HepG2 (cell line): ENCODE data around the gene NOXO1. TPM values are rescaled to one million over a fixed set of nuclear protein-coding genes. Genes with fewer than 3 reads are reported as not detected.
A peak's percentile ranks its signal among the peaks of the same experiment; 100 is the strongest.

Source experiments
- ADNP ChIP-seq: sonication (generic); formaldehyde crosslinking; IDR thresholded peaks from 2 replicates; pipeline ENCODE4 v1.4.0; 2020; ENCODE audit warnings: missing genetic modification reagents
- AKAP8 ChIP-seq: sonication (generic); formaldehyde crosslinking; IDR thresholded peaks from 2 replicates; pipeline ENCODE4 v1.5.1; 2020; ENCODE audit warnings: mild to moderate bottlenecking, missing genetic modification reagents
- ATF6 ChIP-seq: sonication (generic); formaldehyde crosslinking; conservative IDR thresholded peaks from 2 replicates; pipeline ENCODE4 v1.4.0; 2020; ENCODE audit warnings: missing genetic modification reagents
- GATAD1 ChIP-seq: IDR thresholded peaks from 2 replicates; pipeline ENCODE4 v1.6.1; 2016; ENCODE audit warnings: missing genetic modification reagents, missing compliant biosample characterization
- GFI1 ChIP-seq: sonication (generic); formaldehyde crosslinking; IDR thresholded peaks from 2 replicates; pipeline ENCODE4 v1.5.0; 2020; ENCODE audit warnings: missing genetic modification reagents, mild to moderate bottlenecking, borderline replicate concordance
- MBNL3 ChIP-seq: fragments of 250-450 bp; sonication (Bioruptor Pico); conservative IDR thresholded peaks from 2 replicates; pipeline ENCODE4 v1.8.0; 2022; ENCODE audit warnings: mild to moderate bottlenecking, inconsistent platforms
- MXD3 ChIP-seq: IDR thresholded peaks from 2 replicates; pipeline ENCODE4 v1.6.1; 2016; ENCODE audit warnings: mild to moderate bottlenecking, missing biosample characterization, missing genetic modification reagents
- NRL ChIP-seq: sonication (generic); formaldehyde crosslinking; IDR thresholded peaks from 2 replicates; pipeline ENCODE4 v1.5.0; 2020; ENCODE audit warnings: missing genetic modification reagents, mild to moderate bottlenecking, moderate library complexity, borderline replicate concordance
- RBM39 ChIP-seq: fragments of 200-400 bp; formaldehyde crosslinking; IDR thresholded peaks from one replicate; pipeline ENCODE4 v1.6.1; 2018; ENCODE audit warnings: antibody characterized with exemption, mild to moderate bottlenecking, low read depth, low read length; ENCODE audit not compliant: poor library complexity, severe bottlenecking
- RXRA ChIP-seq: sonication (generic); formaldehyde crosslinking; IDR thresholded peaks from 2 replicates; pipeline ENCODE4 v1.5.1; 2020; ENCODE audit warnings: missing genetic modification reagents
- SALL1 ChIP-seq: sonication (generic); formaldehyde crosslinking; IDR thresholded peaks from 2 replicates; pipeline ENCODE4 v1.8.0; 2022; ENCODE audit warnings: mild to moderate bottlenecking, missing genetic modification reagents
- SIX1 ChIP-seq: sonication (generic); formaldehyde crosslinking; IDR thresholded peaks from 2 replicates; pipeline ENCODE4 v1.4.0; 2020; ENCODE audit warnings: missing genetic modification reagents, borderline replicate concordance
- THAP11 ChIP-seq: IDR thresholded peaks from 2 replicates; pipeline ENCODE4 v1.6.1; 2016; ENCODE audit warnings: missing biosample characterization, missing genetic modification reagents
- THAP7 ChIP-seq: sonication (generic); formaldehyde crosslinking; IDR thresholded peaks from 2 replicates; pipeline ENCODE4 v1.8.1; 2023; ENCODE audit warnings: mild to moderate bottlenecking, missing genetic modification reagents
- TP53 ChIP-seq: sonication (generic); formaldehyde crosslinking; conservative IDR thresholded peaks from 2 replicates; pipeline ENCODE4 v1.4.0; 2020; ENCODE audit warnings: missing genetic modification reagents
- TRIM22 ChIP-seq: fragments of 450-650 bp; IDR thresholded peaks from 2 replicates; pipeline ENCODE4 v1.6.1; 2017
- ZNF232 ChIP-seq: sonication (generic); formaldehyde crosslinking; IDR thresholded peaks from 2 replicates; pipeline ENCODE4 v1.4.0; 2020; ENCODE audit warnings: missing genetic modification reagents, borderline replicate concordance
- ZNF253 ChIP-seq: sonication (generic); formaldehyde crosslinking; IDR thresholded peaks from 2 replicates; pipeline ENCODE4 v1.8.0; 2022; ENCODE audit warnings: mild to moderate bottlenecking, missing genetic modification reagents, borderline replicate concordance
- ZNF335 ChIP-seq: sonication (generic); formaldehyde crosslinking; IDR thresholded peaks from 2 replicates; pipeline ENCODE4 v1.4.0; 2020; ENCODE audit warnings: missing genetic modification reagents
- ZNF33B ChIP-seq: sonication (generic); formaldehyde crosslinking; IDR thresholded peaks from 2 replicates; pipeline ENCODE4 v1.5.1; 2020; ENCODE audit warnings: mild to moderate bottlenecking, missing genetic modification reagents
- ZNF639 ChIP-seq: conservative IDR thresholded peaks from 2 replicates; pipeline ENCODE4 v1.6.1; 2018; ENCODE audit warnings: missing genetic modification reagents
- ZNF879 ChIP-seq: sonication (generic); formaldehyde crosslinking; IDR thresholded peaks from 2 replicates; pipeline ENCODE4 v1.8.1; 2023; ENCODE audit warnings: missing genetic modification reagents
- polyA plus RNA-seq, 8 experiments: library from polyadenylated mRNA; depleted of rRNA in 3 of 8; stranded (reverse) in 7 of 8; unstranded in 1 of 8; fragments of >200 nt; fragmentation: Illumina TruSeq in 4 of 8; extraction: Trizol in 4 of 8; gene quantifications; 2 replicates each; pipeline versions ENCODE4 v1.2.1 to v1.2.3, GENCODE V29; 2011 to 2016; ENCODE audit warnings: low read depth in 4 of 8, missing spikeins in 1 of 8, mixed read lengths in 1 of 8; ENCODE audit not compliant: insufficient read depth in 1 of 8
- total RNA-seq, 5 experiments: library from RNA; depleted of rRNA; stranded (reverse); fragments of >200 nt; fragmentation: Illumina TruSeq; extraction: Trizol; gene quantifications; 2 replicates each; pipeline ENCODE4 v1.2.3, GENCODE V29; 2016; ENCODE audit warnings: low read depth in 1 of 5
- TF ChIP-seq, protein P1 (sequence below): sonication (generic); formaldehyde crosslinking; IDR thresholded peaks from 2 replicates; pipeline ENCODE4 v1.4.0; 2020; ENCODE audit warnings: mild to moderate bottlenecking, low read depth, missing genetic modification reagents

Gene NOXO1
- total and polyA plus RNA-seq, 2 of the 13 experiments (the other 11 are each of a cell fraction or from before 2014, with no cell fraction given): 0.69 to 1.4 TPM

GRCh38 chr16:1932050-1933028, 48.9 kb downstream of the NOXO1 start (continued):
- TF ChIP-seq ADNP (CRISPR knock-in tag): peak; percentile 19; the same call in 1 of the 2 replicates
- no peak for TF ChIP-seq TRIM22
- TF ChIP-seq MXD3 (CRISPR knock-in tag): 0 out of 2 replicates have a peak, but pooled peaks have one; percentile 22
- no peak for TF ChIP-seq ZNF639 (CRISPR knock-in tag)
- no peak for TF ChIP-seq RBM39
- TF ChIP-seq GATAD1: no peak
- TF ChIP-seq ATF6: 0 out of 2 replicates have a peak, but pooled peaks have one; percentile 37
- no peak for TF ChIP-seq MBNL3
- TF ChIP-seq SALL1 (CRISPR knock-in tag): peak; percentile 53
- TF ChIP-seq ZNF879 (CRISPR knock-in tag): no peak
- no peak; the same call in 1 of the 2 replicates for TF ChIP-seq GFI1 (CRISPR knock-in tag)
- TF ChIP-seq, protein P1, sequence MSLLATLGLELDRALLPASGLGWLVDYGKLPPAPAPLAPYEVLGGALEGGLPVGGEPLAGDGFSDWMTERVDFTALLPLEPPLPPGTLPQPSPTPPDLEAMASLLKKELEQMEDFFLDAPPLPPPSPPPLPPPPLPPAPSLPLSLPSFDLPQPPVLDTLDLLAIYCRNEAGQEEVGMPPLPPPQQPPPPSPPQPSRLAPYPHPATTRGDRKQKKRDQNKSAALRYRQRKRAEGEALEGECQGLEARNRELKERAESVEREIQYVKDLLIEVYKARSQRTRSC (CRISPR knock-in tag): no peak
- TF ChIP-seq ZNF253: no peak; the same call in 1 of the 2 replicates
- TF ChIP-seq THAP11 (CRISPR knock-in tag): peak; percentile 35; the same call in 1 of the 2 replicates
- TF ChIP-seq ZNF335: no peak
- TF ChIP-seq THAP7 (CRISPR knock-in tag): no peak
- peak; percentile 43; the same call in 1 of the 2 replicates for TF ChIP-seq RXRA (CRISPR knock-in tag)
- no peak for TF ChIP-seq ZNF33B (CRISPR knock-in tag)
- TF ChIP-seq AKAP8 (CRISPR knock-in tag): no peak
- no peak for TF ChIP-seq SIX1
- TF ChIP-seq TP53: no peak
- peak; percentile 66 for TF ChIP-seq NRL (CRISPR knock-in tag)
- 0 out of 2 replicates have a peak, but pooled peaks have one; percentile 53 for TF ChIP-seq ZNF232
